Myocyte (in vitro differentiated cells): ENCODE results near the gene CTAGE9. TPM values are rescaled to one million over a fixed set of nuclear protein-coding genes. Genes with fewer than 3 reads are reported as not detected.

Source experiments
- DNase-seq: peaks from one replicate; pipeline ENCODE4 v3.0.0-alpha.2; 2012; ENCODE audit warnings: low read depth
- total RNA-seq: library from RNA; depleted of rRNA; stranded (reverse); fragments of >200 nt; gene quantifications from 2 replicates; pipeline ENCODE4 v1.2.3, GENCODE V29; 2014

CTAGE9 gene
- total RNA-seq, 1 donor from 2014 or later: not detected

GRCh38 chr6:131669891-131670290, 40.9 kb downstream of the CTAGE9 start:
- no peak for DNase-seq

GRCh38 chr6:131663578-131664165, 47.1 kb downstream of the CTAGE9 start:
- DNase-seq: no peak

GRCh38 chr6:131660195-131660594, 50.6 kb downstream of the CTAGE9 start:
- peak; percentile 27 for DNase-seq

Other genes with a start within 250 kb of the CTAGE9 start
- not detected in 2 replicates for gene ARG1, start 137.8 kb downstream of the CTAGE9 start, total RNA-seq
- gene MED23, start 82.8 kb downstream of the CTAGE9 start, total RNA-seq: 26.5 and 26.7 TPM in 2 replicates
- 0.05 and 0.08 TPM in 2 replicates for gene ENPP3, start 73.7 kb downstream of the CTAGE9 start, total RNA-seq
- not detected in 2 replicates for gene OR2A4, start 9.6 kb downstream of the CTAGE9 start, total RNA-seq
- 8.3 and 10.1 TPM in 2 replicates for gene ENPP1, start 97.0 kb upstream of the CTAGE9 start, total RNA-seq
- gene CCN2, start 240.4 kb upstream of the CTAGE9 start, total RNA-seq: 16.1 and 20.2 TPM in 2 replicates